DMS153 treated with DMSO at 0.1 percent for 48 hours (cell line): ENCODE measurements around the gene SEC22A.

Experiments
- DNase-seq: peaks from one replicate; lab custom pipeline; 2025; ENCODE audit not compliant: unreplicated experiment; lab: John Stamatoyannopoulos, UW

Gene SEC22A

DNA sequence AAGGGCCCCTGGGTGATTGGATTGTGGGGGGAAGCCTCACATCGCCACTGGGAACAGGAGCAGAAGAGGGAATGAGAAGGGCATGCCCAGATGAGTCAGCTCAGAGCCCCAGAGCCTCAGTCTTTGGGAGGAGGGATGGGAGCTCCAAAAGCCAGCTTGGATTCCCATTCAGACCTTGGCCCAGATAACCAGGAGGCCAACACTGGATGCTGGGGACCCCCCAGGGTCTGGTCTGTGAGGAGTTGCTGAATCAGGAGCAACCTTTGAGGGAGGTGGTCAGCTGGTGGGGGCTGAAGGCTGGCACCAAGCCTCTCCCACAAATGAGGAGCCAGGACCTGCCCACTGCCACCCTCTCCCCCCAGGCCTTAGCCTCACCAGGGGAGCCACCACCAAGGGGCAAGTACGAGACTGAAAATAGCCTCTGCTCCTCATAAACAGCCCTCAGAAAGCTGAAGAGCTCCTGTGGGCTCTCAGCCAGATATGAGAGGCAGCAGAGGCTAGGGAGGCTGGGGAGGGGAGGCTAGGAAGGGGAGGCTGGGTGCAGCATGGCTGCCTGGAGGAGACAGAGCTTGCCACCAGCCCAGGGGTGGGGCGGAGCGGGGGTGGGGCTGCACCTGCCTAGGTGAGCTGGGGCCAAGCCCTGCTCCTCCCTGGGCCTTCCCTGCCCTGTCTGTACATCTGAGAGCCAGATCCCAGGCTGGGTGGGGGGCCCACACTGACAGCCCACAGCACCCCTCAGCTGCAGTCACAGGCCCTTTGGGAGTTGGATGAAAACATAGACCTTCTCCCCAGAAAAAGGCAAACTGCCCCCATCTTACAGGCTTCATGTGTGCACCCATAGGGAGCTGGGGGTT, 99.8 kb downstream of the SEC22A start:
- no peak for DNase-seq

DNA sequence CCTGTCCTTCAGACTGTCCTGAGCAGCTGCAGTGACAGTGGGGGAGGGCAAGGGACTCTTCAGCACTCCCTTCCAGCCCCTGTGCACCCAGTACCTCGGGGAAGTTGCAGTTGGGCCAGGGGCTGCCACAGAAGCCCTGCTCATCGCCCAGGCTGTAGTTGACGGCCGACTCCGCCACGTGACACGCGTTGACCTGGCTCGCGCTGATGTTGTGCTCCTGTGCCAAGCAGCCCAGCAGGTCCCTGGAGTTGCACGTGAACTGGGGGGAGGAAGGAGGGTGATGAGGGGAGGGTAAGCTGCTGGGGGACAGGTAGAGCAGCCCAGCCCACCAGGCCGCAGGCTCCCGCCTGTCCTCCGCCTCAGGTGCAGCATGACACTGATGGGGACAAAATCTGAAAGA, 101.2 kb downstream of the SEC22A start:
- no peak for DNase-seq

DNA sequence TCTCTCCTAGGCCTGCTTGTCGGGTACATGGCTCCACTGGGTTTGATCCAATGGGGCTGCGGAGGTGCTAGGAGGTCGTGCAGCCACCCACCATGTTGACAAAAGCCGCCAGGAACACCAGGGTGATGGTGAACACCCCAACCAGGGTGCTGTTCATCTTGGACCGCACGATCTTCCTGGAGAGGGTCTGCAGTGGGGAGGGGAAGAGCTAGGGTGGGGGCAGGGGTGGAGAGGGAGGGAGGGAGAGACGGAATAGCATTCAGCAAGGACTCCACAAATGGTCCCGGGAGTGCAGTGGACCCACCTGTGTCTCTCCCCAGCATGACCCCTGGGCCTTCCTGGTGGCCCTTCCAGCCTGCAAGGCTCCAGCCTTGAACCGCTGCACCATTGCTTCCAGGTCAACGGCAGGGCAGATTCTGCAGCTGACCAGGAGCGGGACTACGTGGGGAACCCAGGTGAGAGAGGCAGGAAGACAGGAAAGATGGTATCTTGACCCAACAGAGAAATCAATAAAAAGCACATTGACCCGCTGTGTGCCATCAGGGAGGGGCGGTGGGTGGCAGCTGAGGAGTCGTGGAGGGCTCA, 102.3 kb downstream of the SEC22A start:
- DNase-seq, result no peak

DNA sequence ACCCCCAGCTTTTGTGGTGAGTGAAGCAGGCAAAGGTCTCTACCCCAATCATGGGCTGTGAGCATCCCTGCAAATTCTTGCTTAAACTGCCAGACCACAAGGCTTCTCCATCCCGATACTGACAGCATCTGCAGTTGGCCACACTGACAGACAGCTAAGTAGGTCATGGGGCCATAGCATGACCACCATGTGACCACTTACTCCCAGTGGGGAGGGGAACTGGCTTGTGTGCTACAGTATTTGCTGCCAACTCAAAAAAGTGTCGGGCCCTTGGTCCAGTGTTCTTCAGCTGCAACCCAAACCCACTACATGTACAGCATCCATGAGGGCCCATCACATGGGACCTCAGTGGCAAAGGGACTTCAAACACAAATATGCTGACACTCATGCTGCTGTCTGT, 103.4 kb downstream of the SEC22A start:
- DNase-seq, result no peak

DNA sequence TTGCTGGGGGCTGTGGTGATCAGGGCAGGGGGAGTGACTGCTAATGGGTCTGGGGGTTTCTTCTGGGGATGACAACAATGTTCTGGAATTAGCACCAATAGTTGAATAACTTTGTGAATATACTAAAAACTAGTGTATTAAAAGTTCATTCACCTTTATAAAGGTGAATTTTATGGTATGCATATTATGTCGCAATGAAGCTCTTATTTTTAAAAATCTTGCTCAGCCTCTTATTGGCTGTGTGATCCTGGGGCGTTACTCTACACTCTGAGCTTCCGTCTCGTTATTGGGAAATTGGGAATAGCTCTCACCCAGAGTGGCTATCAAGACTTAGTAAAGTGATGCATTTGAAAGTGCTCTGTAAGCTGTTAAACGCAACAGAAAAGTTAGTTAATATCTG, 105.3 kb downstream of the SEC22A start:
- no peak for DNase-seq

DNA sequence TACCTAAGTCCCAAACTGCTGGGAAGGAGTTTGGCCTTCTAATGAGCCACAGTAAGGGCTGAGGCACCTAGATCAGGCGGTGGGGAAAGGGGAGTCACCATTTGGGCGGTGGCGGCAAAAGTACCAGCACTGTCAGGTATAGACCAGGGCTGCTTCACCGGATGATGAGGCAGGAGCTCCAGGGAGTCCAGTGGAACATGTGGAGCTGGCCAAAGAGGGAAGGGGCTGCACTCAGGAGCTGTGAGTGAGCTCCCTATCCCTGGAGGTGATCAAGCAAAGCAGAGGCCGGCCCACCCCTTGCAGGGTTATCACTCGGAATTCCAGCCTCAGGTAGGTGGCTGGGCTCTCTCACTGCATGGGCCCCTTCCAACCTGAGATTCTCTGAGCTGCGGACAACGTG, 108.4 kb downstream of the SEC22A start:
- no peak for DNase-seq

DNA sequence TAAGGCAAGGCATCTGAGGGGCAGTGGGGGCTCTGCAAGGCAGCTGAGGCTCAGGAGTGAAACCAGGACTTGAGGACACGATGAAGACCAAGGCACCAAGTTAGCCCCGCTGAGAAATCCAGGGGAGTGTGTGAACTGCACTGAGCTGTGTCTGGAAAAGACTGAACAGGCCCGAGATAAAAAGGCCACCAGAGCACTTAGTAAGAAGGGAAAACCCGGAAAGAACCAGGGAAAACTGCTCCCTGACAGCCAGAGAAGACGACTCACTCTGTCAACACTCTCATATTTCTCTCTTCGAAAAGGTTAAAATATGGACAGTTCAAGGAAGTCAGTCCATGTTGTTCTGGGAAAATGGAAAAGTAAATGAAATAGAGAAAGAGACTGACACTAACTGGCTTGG, 109.0 kb downstream of the SEC22A start:
- no peak for DNase-seq

DNA sequence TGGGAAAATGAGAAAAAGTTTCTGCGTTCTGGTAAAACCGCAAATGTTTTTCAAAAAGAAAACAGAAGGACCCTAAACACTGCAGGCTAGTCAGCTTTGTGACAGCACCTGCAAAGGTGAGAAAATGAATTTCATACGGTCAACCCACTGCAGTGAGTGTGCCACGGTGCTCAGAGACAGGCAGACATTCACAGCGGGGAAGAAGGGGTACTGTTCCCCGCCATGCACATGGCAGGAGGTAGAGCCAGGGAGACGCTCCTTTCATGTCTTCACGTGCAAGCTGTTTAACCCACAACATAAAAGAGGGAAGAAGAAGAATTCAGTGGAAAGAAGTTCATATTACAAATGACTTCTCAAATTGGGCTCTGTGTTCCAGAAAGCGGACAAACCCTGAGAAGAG, 109.5 kb downstream of the SEC22A start:
- no peak for DNase-seq

DNA sequence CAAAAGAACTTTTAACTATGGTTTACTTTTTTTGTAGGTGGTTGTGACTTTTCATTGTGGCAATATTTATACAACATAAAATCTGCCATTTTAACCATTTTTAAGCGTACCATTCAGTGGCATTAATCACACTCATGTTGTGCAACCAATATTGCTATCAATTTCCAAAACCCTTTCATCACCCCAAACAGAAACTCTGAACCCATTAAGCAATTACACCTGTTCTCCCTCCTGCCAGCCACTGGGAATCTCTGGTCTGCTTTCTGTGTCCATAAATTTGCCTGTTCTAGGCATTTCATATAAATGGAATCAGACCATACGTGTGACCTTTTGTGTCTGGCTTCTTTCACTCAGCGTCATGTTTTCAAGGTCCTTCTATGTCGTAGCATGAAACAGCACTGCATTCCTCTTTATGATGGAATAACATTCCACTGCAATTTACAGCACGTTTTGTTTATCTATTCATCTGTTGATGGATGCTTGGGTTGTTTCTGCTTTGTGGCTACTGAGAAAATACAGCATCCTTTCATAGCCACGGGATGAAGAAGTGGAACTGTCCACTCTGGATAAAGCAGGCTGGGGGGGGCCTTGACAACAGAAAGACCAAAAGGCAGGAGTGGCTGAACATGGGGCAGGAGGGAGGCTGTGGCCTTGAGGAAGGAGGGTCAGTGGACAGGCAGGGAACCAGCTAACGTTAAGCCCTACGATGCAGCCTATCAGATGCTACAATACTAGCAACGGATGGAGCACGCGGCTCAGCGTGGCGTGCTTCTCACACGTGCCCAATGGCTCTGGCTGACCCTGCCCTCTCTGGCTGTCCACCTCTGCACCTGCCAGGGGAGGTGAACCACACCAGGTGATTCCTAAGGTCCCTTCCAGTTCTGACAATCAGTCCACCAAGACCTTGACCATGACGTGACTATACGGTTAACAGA, 110.9 kb downstream of the SEC22A start:
- no peak for DNase-seq

DNA sequence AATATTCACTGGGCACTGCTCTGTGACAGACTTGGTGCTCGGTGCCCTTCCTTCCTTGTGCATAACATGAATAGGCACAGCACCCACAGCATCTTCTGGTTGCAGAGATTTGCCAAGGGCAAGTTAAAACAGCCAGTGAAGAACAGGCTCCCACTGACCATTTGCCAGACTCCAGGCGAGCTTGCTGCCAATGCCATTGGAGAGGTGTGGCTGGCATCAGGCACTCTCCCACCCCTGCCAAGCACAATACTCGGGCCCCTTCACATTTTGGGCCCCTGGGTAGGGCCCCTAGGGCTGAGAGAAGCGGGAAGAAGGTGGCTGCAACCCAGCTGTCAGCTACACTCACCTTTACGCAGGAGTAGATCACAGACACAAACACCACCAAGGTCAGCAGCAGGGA, 112.1 kb downstream of the SEC22A start:
- no peak for DNase-seq

DNA sequence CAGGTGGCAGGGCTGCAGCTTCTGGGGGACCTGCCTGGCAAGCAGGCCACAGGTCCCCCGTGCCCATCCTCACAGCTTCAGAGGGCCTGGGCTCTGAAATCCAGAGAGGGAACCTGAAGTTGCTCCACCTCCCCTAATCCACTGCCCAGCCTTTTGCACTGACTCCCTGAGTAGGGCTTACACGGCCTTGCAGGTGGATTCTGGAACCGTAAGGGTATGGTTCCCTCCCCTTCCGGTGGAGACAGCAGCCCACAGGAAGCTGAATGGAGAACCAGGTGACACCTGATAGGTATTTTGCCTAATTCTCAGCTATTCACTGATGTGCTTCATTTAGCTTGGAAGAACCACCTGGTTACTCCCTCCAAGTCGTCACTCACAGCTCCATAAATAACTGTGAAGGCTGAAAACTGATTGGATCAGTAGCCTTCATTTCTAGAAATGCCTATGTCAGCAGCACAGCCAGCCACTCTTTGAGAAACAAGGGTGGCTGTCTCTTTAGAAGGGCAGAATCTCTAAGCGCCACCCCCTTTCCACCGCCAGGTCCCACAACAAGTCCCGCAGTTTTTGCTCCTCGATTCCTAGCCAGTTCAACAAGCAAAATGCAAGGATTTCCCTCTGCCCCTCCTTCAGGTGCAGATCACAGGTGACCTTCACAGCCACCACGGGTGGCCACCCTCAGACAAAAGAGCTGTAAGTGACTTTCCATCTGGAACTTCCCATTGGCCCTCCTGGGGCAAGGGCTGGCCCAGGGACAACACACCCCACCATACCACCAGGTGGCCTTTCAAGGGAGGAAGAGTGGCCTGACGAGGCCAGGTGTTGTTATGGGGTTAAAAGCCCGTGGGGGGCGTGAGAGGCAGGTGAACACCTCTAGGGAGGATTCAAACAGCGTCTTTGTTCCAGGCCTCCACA, 112.9 kb downstream of the SEC22A start:
- no peak for DNase-seq

DNA sequence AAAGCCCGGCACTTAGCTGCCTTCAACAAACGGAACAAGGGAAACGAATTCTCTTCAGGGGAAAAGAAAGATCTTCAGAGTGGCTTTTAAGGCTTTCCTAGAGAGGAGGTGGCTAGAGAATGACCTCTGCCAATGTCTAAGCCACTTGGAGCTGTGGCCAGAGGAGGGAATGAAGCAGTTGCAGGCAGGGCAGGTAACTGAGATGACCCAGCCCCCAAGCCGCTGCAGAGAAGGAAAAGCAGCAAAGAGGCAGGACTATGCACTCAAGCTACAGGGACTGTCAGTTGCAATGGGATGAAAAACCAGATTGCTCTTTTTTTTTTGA, 113.5 kb downstream of the SEC22A start:
- DNase-seq, result no peak

DNA sequence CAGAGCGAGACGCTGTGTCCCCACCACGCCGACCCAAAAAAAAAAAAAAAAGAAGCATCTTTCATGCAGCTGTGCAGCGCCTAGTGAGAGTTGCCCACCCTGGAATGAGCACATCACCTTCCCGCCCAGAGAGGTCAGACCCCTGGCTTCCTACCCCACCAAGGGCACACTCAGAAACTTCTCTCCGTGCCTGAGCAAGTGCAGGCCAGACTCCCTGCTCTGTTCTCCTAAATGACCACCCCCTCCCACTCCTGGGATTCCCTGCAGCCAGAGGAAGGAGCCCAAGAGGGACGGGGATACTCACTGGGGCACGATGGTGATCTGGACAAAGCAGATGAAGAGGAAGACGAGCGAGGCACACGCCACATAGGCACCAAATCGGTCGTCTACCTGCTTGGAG, 116.0 kb downstream of the SEC22A start:
- DNase-seq, result no peak

DNA sequence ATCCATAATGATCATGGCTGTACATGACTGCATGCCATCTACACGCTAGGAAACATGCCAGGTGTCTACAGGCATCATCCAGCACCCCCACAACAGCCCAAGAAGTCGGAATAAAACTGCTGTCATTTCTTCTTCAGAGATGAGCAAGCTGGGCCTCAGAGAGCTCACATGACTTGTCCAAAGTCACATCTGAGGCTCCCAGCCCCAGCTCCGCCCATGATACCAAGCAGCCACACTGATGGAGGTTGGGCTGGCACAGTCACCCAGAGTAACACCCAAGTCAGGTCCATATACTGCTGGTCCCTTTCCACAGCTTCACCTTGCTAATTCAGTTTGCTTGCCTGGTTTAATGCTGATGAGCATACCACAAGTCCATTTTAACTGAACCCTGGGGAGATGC, 116.6 kb downstream of the SEC22A start:
- no peak for DNase-seq

DNA sequence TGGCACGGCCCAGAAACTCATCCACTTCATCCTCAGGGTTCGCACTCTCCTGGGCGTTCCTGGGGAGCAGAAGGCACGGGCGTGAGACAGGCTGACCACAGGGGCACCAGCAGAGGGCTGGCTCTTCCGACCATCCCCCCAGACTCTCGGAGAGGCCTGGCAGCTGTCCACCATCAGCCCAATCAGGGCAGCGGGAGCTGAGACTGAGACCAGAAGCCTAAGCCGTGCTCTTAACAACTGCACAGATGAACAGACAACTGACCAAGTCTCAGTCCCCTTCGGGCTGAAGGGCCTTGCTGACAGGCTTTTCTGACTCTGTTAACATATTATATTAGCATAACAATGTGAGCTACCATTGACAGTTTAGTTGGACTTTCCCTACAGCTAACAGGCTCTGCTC, 118.0 kb downstream of the SEC22A start:
- no peak for DNase-seq

DNA sequence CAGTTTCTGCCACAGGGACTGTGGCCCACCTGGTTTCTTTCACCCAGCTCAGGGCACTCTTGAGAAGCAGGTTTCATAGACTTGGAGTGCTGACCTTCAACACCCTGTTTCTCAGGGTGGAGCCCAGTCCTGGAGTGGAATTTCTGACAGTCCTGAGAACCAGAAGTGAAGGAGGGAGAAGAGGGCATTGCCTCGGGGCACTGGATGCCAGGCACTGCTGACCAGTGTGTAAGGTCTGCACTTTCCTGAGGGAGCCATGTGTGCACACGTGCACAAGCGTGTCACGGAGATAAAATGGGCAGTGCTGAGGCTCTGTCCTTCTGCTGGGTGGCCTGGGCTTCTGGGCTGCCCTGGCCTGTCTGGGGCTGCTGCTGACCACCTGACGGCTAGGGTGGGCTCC, 118.5 kb downstream of the SEC22A start:
- no peak for DNase-seq

DNA sequence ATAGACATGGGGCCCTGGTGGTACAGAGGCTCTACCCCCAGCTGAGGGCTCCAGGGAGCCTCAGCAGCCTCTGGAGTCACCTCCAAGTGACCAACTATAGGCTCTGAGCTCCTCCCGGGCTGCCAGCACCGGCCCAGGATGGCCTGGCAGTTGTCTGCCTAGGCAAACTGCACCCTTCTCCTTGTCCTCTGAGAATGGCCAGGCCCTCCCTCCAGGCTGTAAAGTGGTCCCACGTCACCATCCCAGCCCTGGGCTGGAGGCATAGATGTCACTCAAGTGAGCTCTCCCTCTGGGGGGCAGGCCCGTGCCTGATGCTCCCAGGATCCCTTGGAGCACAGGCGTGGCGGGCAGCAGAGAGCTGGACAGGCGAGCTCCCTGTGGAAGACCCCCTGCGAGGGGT, 120.1 kb downstream of the SEC22A start:
- no peak for DNase-seq

DNA sequence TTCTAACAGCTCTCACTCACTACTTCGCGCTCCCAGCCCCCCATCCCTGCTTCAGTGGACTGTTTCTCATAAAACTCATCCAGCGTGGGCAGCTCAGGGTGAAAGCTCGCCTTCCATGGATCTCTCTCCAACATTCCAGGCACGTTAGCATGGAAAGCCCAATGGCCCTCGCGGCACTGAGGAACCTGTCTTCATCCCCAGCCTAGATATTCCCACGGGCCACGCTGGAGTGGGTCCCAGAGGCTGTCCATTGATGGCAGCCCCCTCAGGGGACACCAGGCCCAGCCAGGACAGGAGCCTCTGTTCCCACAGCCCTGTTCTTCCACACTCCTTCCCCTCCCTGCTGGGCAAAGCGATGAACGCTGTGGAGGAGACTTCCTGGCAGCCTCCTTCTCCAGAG, 121.1 kb downstream of the SEC22A start:
- DNase-seq, result no peak
